GM10266 (cell line): ENCODE measurements around the gene RAB27B.

Experiments used
- DNase-seq: peaks from one replicate; pipeline ENCODE4 v3.0.0; 2012; ENCODE audit errors: extremely low spot score
- TF ChIP-seq, protein P1 (sequence below): IDR thresholded peaks from 2 replicates; pipeline ENCODE4 v1.5.1; 2012; ENCODE audit warnings: mild to moderate bottlenecking, low read depth; ENCODE audit not compliant: control insufficient read depth, insufficient read depth; ENCODE audit errors: missing control alignments

RAB27B gene

GRCh38 chr18:54899500-54899899 lies 71.2 kb downstream of the RAB27B start:
- TF ChIP-seq, protein P1, sequence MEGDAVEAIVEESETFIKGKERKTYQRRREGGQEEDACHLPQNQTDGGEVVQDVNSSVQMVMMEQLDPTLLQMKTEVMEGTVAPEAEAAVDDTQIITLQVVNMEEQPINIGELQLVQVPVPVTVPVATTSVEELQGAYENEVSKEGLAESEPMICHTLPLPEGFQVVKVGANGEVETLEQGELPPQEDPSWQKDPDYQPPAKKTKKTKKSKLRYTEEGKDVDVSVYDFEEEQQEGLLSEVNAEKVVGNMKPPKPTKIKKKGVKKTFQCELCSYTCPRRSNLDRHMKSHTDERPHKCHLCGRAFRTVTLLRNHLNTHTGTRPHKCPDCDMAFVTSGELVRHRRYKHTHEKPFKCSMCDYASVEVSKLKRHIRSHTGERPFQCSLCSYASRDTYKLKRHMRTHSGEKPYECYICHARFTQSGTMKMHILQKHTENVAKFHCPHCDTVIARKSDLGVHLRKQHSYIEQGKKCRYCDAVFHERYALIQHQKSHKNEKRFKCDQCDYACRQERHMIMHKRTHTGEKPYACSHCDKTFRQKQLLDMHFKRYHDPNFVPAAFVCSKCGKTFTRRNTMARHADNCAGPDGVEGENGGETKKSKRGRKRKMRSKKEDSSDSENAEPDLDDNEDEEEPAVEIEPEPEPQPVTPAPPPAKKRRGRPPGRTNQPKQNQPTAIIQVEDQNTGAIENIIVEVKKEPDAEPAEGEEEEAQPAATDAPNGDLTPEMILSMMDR: no peak
- no peak for DNase-seq

DNA sequence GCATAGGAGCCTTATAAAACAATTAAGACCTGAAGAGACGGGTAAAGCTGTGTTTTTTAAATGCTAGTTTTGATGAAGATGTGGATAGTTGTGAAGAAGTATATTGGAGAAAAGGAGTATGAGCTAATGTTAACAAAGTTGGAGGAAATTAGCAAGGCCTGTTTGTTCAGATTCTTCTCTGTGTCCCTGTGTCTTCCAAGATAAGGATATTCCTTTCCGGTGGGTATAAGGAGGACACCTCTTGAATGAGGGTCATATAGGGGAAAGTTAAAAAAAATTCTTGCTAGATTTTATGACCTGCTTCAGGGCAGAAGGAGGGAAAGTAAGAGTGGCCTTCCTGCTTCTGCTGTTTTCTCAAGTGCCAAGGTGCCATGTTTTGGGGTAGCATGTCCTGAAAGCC lies 72.0 kb downstream of the RAB27B start:
- TF ChIP-seq, protein P1: no peak
- DNase-seq: no peak

DNA sequence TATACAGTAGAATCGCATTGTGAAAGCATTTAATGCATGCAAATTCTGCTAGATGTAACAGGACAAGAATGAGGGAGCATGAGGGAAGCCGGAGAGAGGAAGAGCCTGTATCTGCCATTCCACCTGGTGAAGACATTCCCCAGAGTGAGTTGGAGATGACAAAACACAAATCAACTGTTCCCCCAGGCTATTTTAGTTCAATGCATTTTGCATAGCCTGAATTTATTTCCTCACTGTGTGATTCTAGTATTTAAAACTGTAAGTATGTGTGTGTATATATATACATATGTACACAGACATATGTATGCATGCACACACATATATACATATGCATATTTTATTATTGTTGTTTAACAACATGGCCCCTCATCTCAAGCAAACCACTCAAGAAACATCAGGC lies 76.3 kb downstream of the RAB27B start:
- TF ChIP-seq, protein P1: no peak
- DNase-seq: no peak

DNA sequence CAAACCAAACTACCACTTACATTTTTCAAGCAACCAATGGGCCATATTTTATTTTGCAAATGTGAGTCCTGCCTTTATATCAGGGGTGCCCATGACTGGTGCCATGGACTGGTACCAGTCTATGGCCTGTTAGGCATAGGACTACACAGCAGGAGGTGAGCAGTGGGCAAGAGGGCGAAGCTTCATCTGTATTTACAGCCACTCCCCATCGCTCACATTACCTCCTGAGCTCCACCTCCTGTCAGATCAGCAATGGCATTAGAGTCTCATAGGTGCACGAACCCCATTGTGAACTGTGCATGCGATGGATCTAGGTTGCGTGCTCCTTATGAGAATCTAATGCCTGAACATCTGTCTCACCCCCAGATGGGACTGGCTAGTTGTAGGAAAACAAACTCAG lies 77.4 kb downstream of the RAB27B start:
- no peak for DNase-seq
- TF ChIP-seq, protein P1: no peak

DNA sequence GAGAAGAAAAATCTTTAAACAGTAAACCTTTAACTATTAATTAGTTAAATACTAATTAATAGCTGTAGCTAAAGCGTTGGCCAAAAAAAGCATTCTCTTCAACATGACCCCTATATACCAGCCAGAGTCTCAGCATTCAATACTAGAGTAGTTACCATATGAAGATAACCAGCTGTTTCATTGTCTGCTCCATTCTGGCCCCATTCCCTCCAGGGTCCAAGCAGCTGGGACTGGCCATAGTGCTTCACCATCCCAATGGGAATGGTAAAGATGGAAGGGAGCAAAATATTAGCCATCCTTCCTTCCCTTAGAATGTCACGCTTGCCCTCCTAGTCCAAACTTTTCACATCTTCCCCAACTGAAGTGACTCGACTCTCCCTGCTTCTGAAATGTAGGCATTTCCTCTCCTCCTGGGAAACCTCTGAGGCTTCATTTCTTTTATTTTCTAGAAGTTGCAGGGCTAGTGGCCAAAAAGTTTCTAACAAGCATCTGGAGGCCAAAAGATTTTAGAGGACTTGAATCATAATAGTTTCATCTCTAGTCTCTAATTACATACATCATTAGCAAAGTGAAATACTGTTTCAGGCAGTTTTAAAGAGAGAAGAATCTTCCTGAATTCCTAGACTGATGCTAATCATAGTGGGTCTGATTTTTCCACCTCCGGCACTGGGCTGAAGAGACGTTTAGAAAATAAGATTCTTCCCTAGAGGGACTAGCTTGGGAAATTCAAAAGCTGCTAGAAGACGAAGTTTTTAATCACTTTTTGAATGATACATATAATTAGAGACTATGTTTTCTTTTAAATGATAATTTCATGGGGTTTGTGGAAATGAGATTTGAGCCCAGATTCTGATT lies 78.3 kb downstream of the RAB27B start:
- TF ChIP-seq, protein P1: no peak
- no peak for DNase-seq

- DNase-seq: no peak
- TF ChIP-seq, protein P1: no peak
These were observed 81.3 kb downstream of the RAB27B start for GRCh38 chr18:54909538-54909937.

GRCh38 chr18:54910161-54910919 lies 82.1 kb downstream of the RAB27B start:
- TF ChIP-seq, protein P1: no peak
- DNase-seq: no peak
